OCI-LY3 (cell line): ENCODE measurements around the gene MYL6B.
A peak's percentile ranks its signal among the peaks of the same experiment; 100 is the strongest.
"Not testable (repeated sequence)": the region's sequence is repeated elsewhere in the genome, so short reads cannot be mapped to it uniquely, and the experiment has no call there.

Experiments used
- H2AFZ ChIP-seq: fragments of 200-600, 300-600 bp; shearing (Covaris generic); 2 replicates; pipeline ENCODE4 v1.6.0; 2014; ENCODE audit warnings: antibody characterized with exemption, low read depth, low read length
- H3K27ac ChIP-seq: fragments of 200-600, 300-600 bp; sonication (generic); 2 replicates; pipeline ENCODE4 v1.5.1; 2014; ENCODE audit warnings: mild to moderate bottlenecking, low read length, moderate library complexity, mixed read lengths
- H3K27me3 ChIP-seq: fragments of 200-600, 300-600 bp; sonication (generic); 2 replicates; pipeline ENCODE4 v1.6.1; 2014; ENCODE audit warnings: low read depth, low read length, mixed read lengths
- H3K36me3 ChIP-seq: fragments of 200-600, 300-600 bp; sonication (generic); replicated peaks from 2 replicates; pipeline ENCODE3; 2014; ENCODE audit warnings: low read depth, low read length, mixed read lengths
- H3K4me1 ChIP-seq: fragments of 300-600, 200-600 bp; sonication (generic); 2 replicates; pipeline ENCODE4 v1.6.1; 2014; ENCODE audit warnings: low read length, mixed read lengths
- H3K4me2 ChIP-seq: fragments of 200-600, 300-600 bp; sonication (generic); 2 replicates; pipeline ENCODE4 v1.6.1; 2014; ENCODE audit warnings: low read length, mixed read lengths
- H3K4me3 ChIP-seq: fragments of 300-600, 200-600 bp; sonication (generic); 2 replicates; pipeline ENCODE4 v1.5.1; 2014; ENCODE audit warnings: antibody characterized with exemption, mild to moderate bottlenecking, low read length, moderate library complexity
- H3K79me2 ChIP-seq: fragments of 300-600, 200-600 bp; shearing (Covaris generic); 2 replicates; pipeline ENCODE4 v1.6.1; 2014; ENCODE audit warnings: mild to moderate bottlenecking, low read length, mixed read lengths
- H3K9ac ChIP-seq: fragments of 300-600, 200-600 bp; shearing (Covaris generic); 2 replicates; pipeline ENCODE4 v1.6.0; 2014; ENCODE audit warnings: mild to moderate bottlenecking, low read length, moderate library complexity
- H3K9me3 ChIP-seq: fragments of 200-600, 300-600 bp; shearing (Covaris generic); 2 replicates; pipeline ENCODE4 v1.6.1; 2014; ENCODE audit warnings: low read length, mixed read lengths; ENCODE audit not compliant: insufficient read depth
- H4K20me1 ChIP-seq: fragments of 200-600, 300-600 bp; sonication (generic); 2 replicates; pipeline ENCODE4 v1.6.1; 2016; ENCODE audit warnings: low read length, mixed read lengths; ENCODE audit not compliant: insufficient read depth
- EZH2phosphoT487 ChIP-seq: fragments of 200-600 bp; shearing (Covaris generic); IDR thresholded peaks from 2 replicates; pipeline ENCODE4 v1.6.1; 2018; ENCODE audit warnings: antibody characterized with exemption, mixed run types, low read depth
- TF ChIP-seq, protein P1 (sequence below): fragments of 200-600, 300-600 bp; sonication (generic); IDR thresholded peaks from 2 replicates; pipeline ENCODE4 v1.5.1; 2014; ENCODE audit warnings: antibody characterized with exemption, low read length, low read depth

Gene MYL6B

DNA sequence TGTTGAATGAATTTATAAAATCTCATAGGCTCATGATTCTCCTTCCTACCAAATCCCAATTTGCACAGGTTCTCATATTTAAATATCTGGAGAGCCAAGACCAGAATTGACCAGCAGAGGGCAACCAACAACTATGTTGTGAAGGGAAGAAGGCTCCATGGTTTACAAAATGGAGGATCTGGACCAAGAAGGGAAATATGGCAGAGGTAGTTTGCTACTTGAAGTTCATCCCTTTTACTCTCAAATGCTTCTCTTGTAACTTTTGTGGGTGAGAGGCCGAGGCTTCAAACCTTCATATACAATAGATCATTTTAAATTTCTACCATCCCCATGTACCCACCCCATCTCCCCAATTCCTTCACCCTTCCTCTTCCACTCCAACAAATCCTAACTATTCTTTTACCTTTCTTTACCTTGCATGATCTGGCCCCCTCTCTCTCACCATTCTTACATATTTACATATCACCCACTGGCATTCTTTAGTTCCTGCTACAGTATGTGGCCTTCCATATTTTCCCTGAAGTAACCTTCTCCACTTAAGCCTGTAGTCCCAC lies 40.7 kb downstream of the MYL6B start:
- H3K27ac ChIP-seq, result no peak overlapping the region
- peak overlapping the region; percentile 44 for H3K4me2 ChIP-seq
- H3K27me3 ChIP-seq, result no peaks in the 10 kb centered on the region
- H3K9me3 ChIP-seq, result no peaks in the 10 kb centered on the region
- TF ChIP-seq, protein P1, sequence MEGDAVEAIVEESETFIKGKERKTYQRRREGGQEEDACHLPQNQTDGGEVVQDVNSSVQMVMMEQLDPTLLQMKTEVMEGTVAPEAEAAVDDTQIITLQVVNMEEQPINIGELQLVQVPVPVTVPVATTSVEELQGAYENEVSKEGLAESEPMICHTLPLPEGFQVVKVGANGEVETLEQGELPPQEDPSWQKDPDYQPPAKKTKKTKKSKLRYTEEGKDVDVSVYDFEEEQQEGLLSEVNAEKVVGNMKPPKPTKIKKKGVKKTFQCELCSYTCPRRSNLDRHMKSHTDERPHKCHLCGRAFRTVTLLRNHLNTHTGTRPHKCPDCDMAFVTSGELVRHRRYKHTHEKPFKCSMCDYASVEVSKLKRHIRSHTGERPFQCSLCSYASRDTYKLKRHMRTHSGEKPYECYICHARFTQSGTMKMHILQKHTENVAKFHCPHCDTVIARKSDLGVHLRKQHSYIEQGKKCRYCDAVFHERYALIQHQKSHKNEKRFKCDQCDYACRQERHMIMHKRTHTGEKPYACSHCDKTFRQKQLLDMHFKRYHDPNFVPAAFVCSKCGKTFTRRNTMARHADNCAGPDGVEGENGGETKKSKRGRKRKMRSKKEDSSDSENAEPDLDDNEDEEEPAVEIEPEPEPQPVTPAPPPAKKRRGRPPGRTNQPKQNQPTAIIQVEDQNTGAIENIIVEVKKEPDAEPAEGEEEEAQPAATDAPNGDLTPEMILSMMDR, result peak; percentile 90
- TF ChIP-seq EZH2phosphoT487, result no peak
- H3K4me1 ChIP-seq, result peaks cover 12% of the 10 kb centered on the region
- H3K79me2 ChIP-seq, result peaks cover 11% of the 10 kb centered on the region
- peak overlapping the region; percentile 95 for H2AFZ ChIP-seq
- 0 out of 2 replicates have a peak overlapping the region, but pooled peaks have one; percentile 9 for H3K9ac ChIP-seq
- no peaks in the 10 kb centered on the region for H3K36me3 ChIP-seq
- peak overlapping the region; percentile 11; the same call in 1 of the 2 replicates for H3K4me3 ChIP-seq
- H4K20me1 ChIP-seq, result peaks cover under 1% of the 10 kb centered on the region; the same call in 1 of the 2 replicates

GRCh38 chr12:56196818-56197550 lies 44.6 kb downstream of the MYL6B start:
- H3K27me3 ChIP-seq, H3K79me2 ChIP-seq, H2AFZ ChIP-seq, H3K36me3 ChIP-seq, H3K4me2 ChIP-seq, H3K4me1 ChIP-seq, H4K20me1 ChIP-seq, H3K4me3 ChIP-seq, H3K27ac ChIP-seq, H3K9me3 ChIP-seq, H3K9ac ChIP-seq: not testable (repeated sequence)

DNA sequence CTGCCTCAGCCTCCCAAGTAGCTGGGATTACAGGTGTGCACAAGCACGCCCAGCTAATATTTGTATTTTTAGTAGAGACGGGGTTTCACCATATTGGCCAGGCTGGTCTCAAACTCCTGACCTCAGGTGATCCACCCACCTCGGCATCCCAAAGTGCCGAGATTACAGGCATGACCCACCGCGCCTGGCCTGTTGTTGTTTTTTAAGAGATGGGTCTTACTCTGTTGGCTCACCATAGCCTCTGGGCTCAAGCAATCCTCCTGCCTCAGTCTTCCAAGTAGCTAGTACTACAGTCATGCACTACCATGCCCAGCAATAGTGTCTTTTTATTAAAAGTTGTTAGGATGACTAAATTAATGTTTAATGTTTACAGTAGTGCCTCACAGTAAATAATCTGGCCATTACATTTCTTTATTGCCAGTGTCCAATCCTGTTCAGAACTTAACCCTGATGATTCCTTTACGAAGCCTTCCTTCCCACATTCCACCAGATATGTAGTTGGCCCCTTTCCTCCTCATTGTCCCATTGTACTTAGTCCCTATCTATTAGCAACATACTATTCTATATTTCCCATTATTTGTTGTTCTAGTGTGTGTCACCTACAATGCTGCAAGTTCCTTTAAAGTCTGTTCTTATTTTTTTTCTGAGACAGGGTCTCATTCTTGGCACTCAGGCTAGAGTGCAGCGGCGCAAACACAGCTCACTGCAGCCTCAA lies 45.7 kb downstream of the MYL6B start:
- no peak overlapping the region for H3K9ac ChIP-seq
- no peaks in the 10 kb centered on the region for H3K79me2 ChIP-seq
- H3K4me1 ChIP-seq, result peaks cover 4% of the 10 kb centered on the region; the same call in 1 of the 2 replicates
- no peak overlapping the region for H2AFZ ChIP-seq
- no peaks in the 10 kb centered on the region for H3K36me3 ChIP-seq
- no peaks in the 10 kb centered on the region for H4K20me1 ChIP-seq
- TF ChIP-seq EZH2phosphoT487, result no peak
- TF ChIP-seq, protein P1, result no peak
- no peaks in the 10 kb centered on the region for H3K9me3 ChIP-seq
- no peak overlapping the region for H3K4me3 ChIP-seq
- no peaks in the 10 kb centered on the region for H3K27me3 ChIP-seq
- no peak overlapping the region for H3K4me2 ChIP-seq
- no peak overlapping the region for H3K27ac ChIP-seq

GRCh38 chr12:56198836-56199235 lies 46.4 kb downstream of the MYL6B start:
- Histone ChIP-seq H4K20me1 (no peaks in the 10 kb centered on the region), H3K9ac (no peak overlapping the region), H3K4me3 (no peak overlapping the region), H3K79me2 (no peaks in the 10 kb centered on the region), H3K9me3 (no peaks in the 10 kb centered on the region), H2AFZ (no peak overlapping the region), H3K4me2 (no peak overlapping the region), H3K27ac (no peak overlapping the region), H3K36me3 (no peaks in the 10 kb centered on the region), H3K4me1 (no peaks in the 10 kb centered on the region), H3K27me3 (no peaks in the 10 kb centered on the region)
- no peak for TF ChIP-seq EZH2phosphoT487
- TF ChIP-seq, protein P1, result no peak
